ENCODE results near the gene ELFN1.

GRCh38 chr7:1735806-1736483, 65.9 kb downstream of the ELFN1 start:
- TF ChIP-seq, protein P1, sequence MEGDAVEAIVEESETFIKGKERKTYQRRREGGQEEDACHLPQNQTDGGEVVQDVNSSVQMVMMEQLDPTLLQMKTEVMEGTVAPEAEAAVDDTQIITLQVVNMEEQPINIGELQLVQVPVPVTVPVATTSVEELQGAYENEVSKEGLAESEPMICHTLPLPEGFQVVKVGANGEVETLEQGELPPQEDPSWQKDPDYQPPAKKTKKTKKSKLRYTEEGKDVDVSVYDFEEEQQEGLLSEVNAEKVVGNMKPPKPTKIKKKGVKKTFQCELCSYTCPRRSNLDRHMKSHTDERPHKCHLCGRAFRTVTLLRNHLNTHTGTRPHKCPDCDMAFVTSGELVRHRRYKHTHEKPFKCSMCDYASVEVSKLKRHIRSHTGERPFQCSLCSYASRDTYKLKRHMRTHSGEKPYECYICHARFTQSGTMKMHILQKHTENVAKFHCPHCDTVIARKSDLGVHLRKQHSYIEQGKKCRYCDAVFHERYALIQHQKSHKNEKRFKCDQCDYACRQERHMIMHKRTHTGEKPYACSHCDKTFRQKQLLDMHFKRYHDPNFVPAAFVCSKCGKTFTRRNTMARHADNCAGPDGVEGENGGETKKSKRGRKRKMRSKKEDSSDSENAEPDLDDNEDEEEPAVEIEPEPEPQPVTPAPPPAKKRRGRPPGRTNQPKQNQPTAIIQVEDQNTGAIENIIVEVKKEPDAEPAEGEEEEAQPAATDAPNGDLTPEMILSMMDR (IDR thresholded peaks at IDR 0.05; ENCODE audit: low read depth, low read length) = no peak
- TF ChIP-seq MAX (IDR thresholded peaks at IDR 0.05; ENCODE audit: low read depth, low read length) (no peak), POLR2A (IDR thresholded peaks at IDR 0.05; ENCODE audit: extremely low read depth, insufficient read length) (no peak)
